GM12878 (cell line): Measurements from ENCODE around the gene DIAPH2. TPM values are rescaled to one million over a fixed set of nuclear protein-coding genes. Genes with fewer than 3 reads are reported as not detected.

Source experiments
- ATAC-seq: fragments of 200-7000 bp; cut with Tn5 transposase; 3 replicates; pipeline ENCODE4 v1.9.1; 2020; ENCODE audit warnings: mild to moderate bottlenecking, moderate library complexity
- BruUV-seq: library from RNA; stranded (reverse); fragments of 400-500 nt; replicated peaks from 2 replicates; lab custom pipeline; 2021; lab: Mats Ljungman, UMichigan
- CTCF ChIA-PET: fragments of 300-600 bp; sonication (Branson Sonifier 250); formaldehyde crosslinking; extraction: SDS; loops from one replicate; lab custom pipeline; 2021; ENCODE audit warnings: inconsistent platforms; lab: Yijun Ruan, JAX
- POLR2A ChIA-PET: fragments of 350-600 bp; formaldehyde crosslinking; extraction: SDS; loops from one replicate; lab custom pipeline; 2021; ENCODE audit warnings: inconsistent platforms; lab: Charles Lee
- RAD21 ChIA-PET: fragments of 300-600 bp; sonication (Branson Sonifier 250); formaldehyde crosslinking; loops from one replicate; lab custom pipeline; 2023; ENCODE audit warnings: antibody characterized with exemption; ENCODE audit not compliant: unreplicated experiment; lab: Charles Lee
- SMC1A ChIA-PET: fragments of 300-600 bp; sonication (Branson Sonifier 250); formaldehyde crosslinking; loops from one replicate; lab custom pipeline; 2023; ENCODE audit not compliant: unreplicated experiment, uncharacterized antibody; lab: Charles Lee
- DNase-seq: peaks from one replicate; pipeline ENCODE4 v3.0.0-alpha.2; 2011; ENCODE audit warnings: low read depth, low spot score
- FAIRE-seq: peaks from 3 replicates; lab custom pipeline; 2011; peaks lifted over from hg19 to GRCh38; lab: Jason Lieb, UNC
- H2AFZ ChIP-seq: 2 replicates; pipeline ENCODE4 v1.6.0; 2011; ENCODE audit warnings: low read depth, low read length, control low read depth; ENCODE audit not compliant: control insufficient read depth
- H3K27ac ChIP-seq: 2 replicates; pipeline ENCODE4 v1.5.1; 2011; ENCODE audit warnings: control low read depth; ENCODE audit not compliant: control insufficient read depth, insufficient read depth
- H3K27me3 ChIP-seq, 2 experiments: replicated peaks in 1 of 2; 2 replicates each; pipeline versions ENCODE4 v1.6.0 to v1.6.1; 2011; ENCODE audit warnings: low read length in 1 of 2; ENCODE audit not compliant: control insufficient read depth in 2 of 2, insufficient read depth in 2 of 2
- H3K36me3 ChIP-seq, 2 experiments: 2 replicates each; pipeline ENCODE4 v1.5.1; 2011; ENCODE audit warnings: low read length in 1 of 2; ENCODE audit not compliant: control insufficient read depth in 2 of 2, insufficient read depth in 2 of 2
- H3K4me1 ChIP-seq: 2 replicates; pipeline ENCODE4 v1.6.1; 2011; ENCODE audit warnings: mild to moderate bottlenecking, low read length, moderate library complexity, mixed read lengths; ENCODE audit not compliant: control insufficient read depth, insufficient read depth
- H3K4me2 ChIP-seq: 2 replicates; pipeline ENCODE4 v1.6.0; 2011; ENCODE audit warnings: control low read depth; ENCODE audit not compliant: control insufficient read depth, insufficient read depth
- H3K4me3 ChIP-seq: fragments of 200-600 bp; sonication (generic); 2 replicates; pipeline ENCODE4 v1.5.1; 2016
- H3K79me2 ChIP-seq: 2 replicates; pipeline ENCODE4 v1.6.0; 2011; ENCODE audit warnings: low read length; ENCODE audit not compliant: control insufficient read depth, insufficient read depth
- H3K9ac ChIP-seq: 2 replicates; pipeline ENCODE4 v1.8.0; 2011; ENCODE audit warnings: low read length, control low read depth, mixed read lengths; ENCODE audit not compliant: control insufficient read depth, insufficient read depth
- H3K9me3 ChIP-seq: replicated peaks from 3 replicates; pipeline ENCODE4 v1.5.1; 2011; ENCODE audit warnings: mild to moderate bottlenecking, low read length; ENCODE audit not compliant: control insufficient read depth, insufficient read depth
- H4K20me1 ChIP-seq: 2 replicates; pipeline ENCODE4 v1.6.0; 2011; ENCODE audit not compliant: control insufficient read depth, insufficient read depth
- BMI1 ChIP-seq: fragments of 450-650 bp; IDR thresholded peaks from 2 replicates; pipeline ENCODE4 v1.6.1; 2016; ENCODE audit warnings: mild to moderate bottlenecking, moderate library complexity, borderline replicate concordance
- CBX3 ChIP-seq: fragments of 200-600 bp; sonication (generic); IDR thresholded peaks from 2 replicates; pipeline ENCODE4 v1.6.1; 2016; ENCODE audit warnings: low read depth, borderline replicate concordance
- CHD2 ChIP-seq: IDR thresholded peaks from 2 replicates; pipeline ENCODE4 v1.6.1; 2011; ENCODE audit warnings: low read depth, low read length, improper control_type of control experiment, borderline replicate concordance
- CTCF ChIP-seq, 3 experiments: IDR thresholded peaks in 2 of 3; conservative IDR thresholded peaks in 1 of 3; 2 replicates each; pipeline ENCODE4 v1.5.1; 2011; ENCODE audit warnings: low read depth in 3 of 3, low read length in 3 of 3, mild to moderate bottlenecking in 3 of 3, control low read depth in 2 of 3, moderate library complexity in 2 of 3, inconsistent platforms in 1 of 3, mixed read lengths in 1 of 3; ENCODE audit not compliant: control insufficient read depth in 2 of 3, insufficient read depth in 1 of 3; ENCODE audit errors: extremely low read depth in 1 of 3
- DPF2 ChIP-seq: fragments of 450-650 bp; IDR thresholded peaks from 2 replicates; pipeline ENCODE4 v1.6.1; 2017; ENCODE audit warnings: mild to moderate bottlenecking
- EGR1 ChIP-seq, 2 experiments: IDR thresholded peaks; 1 replicate in 1 of 2; 2 replicates in 1 of 2; pipeline ENCODE4 v1.6.1; 2011 to 2012; ENCODE audit warnings: low read depth in 2 of 2, low read length in 2 of 2, borderline replicate concordance in 1 of 2, mild to moderate bottlenecking in 1 of 2, moderate library complexity in 1 of 2
- HCFC1 ChIP-seq: fragments of 150-350 bp; IDR thresholded peaks from 2 replicates; pipeline ENCODE4 v1.6.1; 2014; ENCODE audit warnings: low read length
- HDGF ChIP-seq: fragments of 450-650 bp; IDR thresholded peaks from 2 replicates; pipeline ENCODE4 v1.6.1; 2016; ENCODE audit warnings: antibody characterized with exemption
- HSF1 ChIP-seq: fragments of 150-350 bp; IDR thresholded peaks from 2 replicates; pipeline ENCODE4 v1.6.1; 2014; ENCODE audit warnings: mild to moderate bottlenecking, low read depth, low read length
- IKZF1 ChIP-seq: fragments of 450-650 bp; conservative IDR thresholded peaks from 2 replicates; pipeline ENCODE4 v1.6.1; 2017; ENCODE audit warnings: antibody characterized with exemption, mild to moderate bottlenecking
- KAT2A ChIP-seq: conservative IDR thresholded peaks from 2 replicates; pipeline ENCODE4 v1.6.1; 2011; ENCODE audit warnings: low read depth, low read length; ENCODE audit not compliant: control insufficient read depth
- MTA3 ChIP-seq: IDR thresholded peaks from 2 replicates; pipeline ENCODE4 v1.6.1; 2012; ENCODE audit warnings: low read length, inconsistent platforms, borderline replicate concordance
- NBN ChIP-seq: fragments of 450-650 bp; IDR thresholded peaks from 2 replicates; pipeline ENCODE4 v1.6.1; 2016
- NFYA ChIP-seq: IDR thresholded peaks from 2 replicates; pipeline ENCODE4 v1.6.1; 2011; ENCODE audit warnings: low read depth, mild to moderate bottlenecking, low read length, improper control_type of control experiment, borderline replicate concordance
- SIN3A ChIP-seq: IDR thresholded peaks from 2 replicates; pipeline ENCODE4 v1.6.1; 2012; ENCODE audit warnings: low read depth, low read length, improper control_type of control experiment
- SMAD1 ChIP-seq: fragments of 450-650 bp; IDR thresholded peaks from 2 replicates; pipeline ENCODE4 v1.6.1; 2018; ENCODE audit warnings: mild to moderate bottlenecking, low read depth; ENCODE audit not compliant: partially characterized antibody
- SREBF1 ChIP-seq: IDR thresholded peaks from 2 replicates; pipeline ENCODE4 v1.6.1; 2012; ENCODE audit warnings: mild to moderate bottlenecking, low read length
- STAT3 ChIP-seq: IDR thresholded peaks from 2 replicates; pipeline ENCODE4 v1.6.1; 2011; ENCODE audit warnings: low read depth, low read length, improper control_type of control experiment
- SUZ12 ChIP-seq: fragments of 200-600 bp; sonication (generic); IDR thresholded peaks from one replicate; pipeline ENCODE4 v1.6.1; 2018; ENCODE audit warnings: antibody characterized with exemption, mild to moderate bottlenecking; ENCODE audit not compliant: unreplicated experiment
- ZBTB40 ChIP-seq: fragments of 450-650 bp; IDR thresholded peaks from 2 replicates; pipeline ENCODE4 v1.6.1; 2016; ENCODE audit warnings: mild to moderate bottlenecking, moderate library complexity, borderline replicate concordance
- in situ Hi-C: fragments of 300-500 bp; cut with MboI; formaldehyde crosslinking; loops from 9 replicates; pipeline ENCODE4 v1.14.3; 2018; ENCODE audit warnings: mixed read lengths
- intact Hi-C: fragments of 100-400 bp; cut with micrococcal nuclease; formaldehyde crosslinking; loops from one replicate; pipeline ENCODE4 v1.14.2; 2022; ENCODE audit not compliant: unreplicated experiment
- polyA plus RNA-seq, 11 experiments: library from polyadenylated mRNA; depleted of rRNA in 4 of 11; unstranded in 6 of 11; stranded (reverse) in 5 of 11; fragments of >200 nt; fragmentation: Nextera tagmentation in 4 of 11; fragmentation: Illumina TruSeq in 1 of 11; extraction: Ambion mirVana in 4 of 11; extraction: Trizol in 1 of 11; gene quantifications; 1 replicate in 1 of 11; 2 replicates in 10 of 11; pipeline versions ENCODE4 v1.2.1 to v1.2.3, GENCODE V29; 2011 to 2016; ENCODE audit warnings: inconsistent platforms in 2 of 11, missing spikeins in 2 of 11, low read depth in 1 of 11
- total RNA-seq, 4 experiments: library from RNA; depleted of rRNA in 3 of 4; stranded (reverse); fragments of >200 nt in 3 of 4; fragmentation: Illumina TruSeq in 1 of 4; extraction: Trizol in 1 of 4; gene quantifications; 2 replicates each; pipeline versions ENCODE4 v1.2.1 to v1.2.3, GENCODE V29; 2013 to 2021

DIAPH2 gene
- total and polyA plus RNA-seq, 10 of the 15 experiments (the other 5 are each of a cell fraction or from before 2014, with no cell fraction given), result 2.2 to 16.6 (median 8.8) TPM

- TF ChIP-seq ZBTB40 (no peak), CBX3 (no peak), NBN (no peak), HDGF (no peak), SIN3A (no peak), SMAD1 (no peak), HCFC1 (no peak), NFYA (no peak), EGR1 (IDR thresholded peaks at IDR 0.05; ENCODE audit: borderline replicate concordance in 1 of 2, low read depth in 2 of 2, low read length in 2 of 2) (no peak), STAT3 (no peak), HSF1 (no peak), CHD2 (no peak), BMI1 (no peak), SUZ12 (no peak), MTA3 (no peak), SREBF1 (no peak), KAT2A (no peak), DPF2 (no peak), CTCF (IDR thresholded peaks at IDR 0.05 in 2 of 3, conservative IDR thresholded peaks at IDR 0.05 in 1 of 3; ENCODE audit: control insufficient read depth in 2 of 3, extremely low read depth in 1 of 3, insufficient read depth in 1 of 3, low read depth in 3 of 3, low read length in 3 of 3) (no peak), IKZF1 (no peak)
- TF ChIP-seq, all 136 proteins: peak for 0
- ATAC-seq, result no peak
- Histone ChIP-seq H2AFZ (no peak overlapping the region), H3K27ac (no peak overlapping the region), H3K4me3 (no peak overlapping the region), H3K27me3 (no peaks in the 10 kb centered on the region), H3K79me2 (no peaks in the 10 kb centered on the region), H3K36me3 (no peaks in the 10 kb centered on the region), H3K9ac (no peak overlapping the region), H3K4me2 (no peak overlapping the region), H3K4me1 (no peaks in the 10 kb centered on the region), H4K20me1 (no peaks in the 10 kb centered on the region), H3K9me3 (no peaks in the 10 kb centered on the region)
- in situ Hi-C loops, result no loop called here
- intact Hi-C loops, result no loop called here
- no TSS peak for BruUV-seq
- ChIA-PET SMC1A (no interaction called here), RAD21 (no interaction called here), POLR2A (no interaction called here), CTCF (no interaction called here)
- FAIRE-seq, result no peak
- no peak for DNase-seq
Measured at GRCh38 chrX:97322401-97322800, 637.8 kb downstream of the DIAPH2 start.
